ENCODE results near the gene NDST4. TPM values are rescaled to one million over a fixed set of nuclear protein-coding genes. Genes with fewer than 3 reads are reported as not detected.
"Not testable (repeated sequence)": the region's sequence is repeated elsewhere in the genome, so short reads cannot be mapped to it uniquely, and the experiment has no call there.

The NDST4 gene
- total and polyA plus RNA-seq, 12 donors = 0.07 TPM; not detected in 11

- H3K27ac ChIP-seq = no peak overlapping the region
- 69 to 74% methylated on average over 4 of the region's 4 CpGs for WGBS, 2 donors
These were observed 127.3 kb downstream of the NDST4 start for GRCh38 chr4:114986133-114986532.

GRCh38 chr4:114980932-114981708, 132.3 kb downstream of the NDST4 start:
- no peak for ATAC-seq
- Histone ChIP-seq H3K36me3 (no peaks in the 10 kb centered on the region), H3K4me1 (no peaks in the 10 kb centered on the region), H3K27ac (no peak overlapping the region), H3K9me3 (peaks cover 0 to 8% (median 0%) of the 10 kb centered on the region in 11 donors), H3K27me3 (no peaks in the 10 kb centered on the region), H3K4me3 (no peak overlapping the region)
- intact Hi-C loops (cut with DNase I) = no loop called here
- DNase-seq = no peak
- 81% methylated on average over 5 of the region's 5 CpGs for WGBS, 2 donors
- no peak for TF ChIP-seq CTCF (IDR thresholded peaks at IDR 0.05)

More at GRCh38 chr4:114986133-114986532, 127.3 kb downstream of the NDST4 start:
- H3K4me3 ChIP-seq = no peak overlapping the region
- no peaks in the 10 kb centered on the region for H3K36me3 ChIP-seq
- no peak for TF ChIP-seq CTCF (IDR thresholded peaks at IDR 0.05)
- no peaks in the 10 kb centered on the region for H3K27me3 ChIP-seq
- H3K4me1 ChIP-seq = no peaks in the 10 kb centered on the region
- DNase-seq (no peak), ATAC-seq (no peak)
- intact Hi-C loops (cut with DNase I) = no loop called here
- peaks cover 0 to 8% (median 0%) of the 10 kb centered on the region in 11 donors for H3K9me3 ChIP-seq

- DNase-seq; intact Hi-C loops (cut with DNase I); H3K4me3 ChIP-seq; ATAC-seq; H3K9me3 ChIP-seq; H3K36me3 ChIP-seq; H3K27ac ChIP-seq; H3K27me3 ChIP-seq; H3K4me1 ChIP-seq: not testable (repeated sequence)
- 91 to 92% methylated on average over 7 of the region's 7 CpGs for WGBS, 2 donors
These were observed 133.0 kb downstream of the NDST4 start for GRCh38 chr4:114980399-114980798.

- Histone ChIP-seq H3K27ac (no peak overlapping the region), H3K9me3 (peaks cover 0 to 3% (median 0%) of the 10 kb centered on the region in 11 donors), H3K4me3 (no peak overlapping the region), H3K36me3 (no peaks in the 10 kb centered on the region), H3K4me1 (no peaks in the 10 kb centered on the region), H3K27me3 (no peaks in the 10 kb centered on the region)
- TF ChIP-seq CTCF (IDR thresholded peaks at IDR 0.05) = no peak
- no peak for ATAC-seq
- 92% methylated on average over 1 of the region's 1 CpG for WGBS, 2 donors
- DNase-seq = no peak
- intact Hi-C loops (cut with DNase I) = no loop called here
These were observed 136.5 kb downstream of the NDST4 start for GRCh38 chr4:114976901-114977300.

- Histone ChIP-seq H3K27ac (no peak overlapping the region), H3K27me3 (no peaks in the 10 kb centered on the region), H3K4me1 (no peaks in the 10 kb centered on the region), H3K36me3 (no peaks in the 10 kb centered on the region), H3K9me3 (peaks cover 0 to 4% (median 0%) of the 10 kb centered on the region in 11 donors), H3K4me3 (no peak overlapping the region)
- intact Hi-C loops (cut with DNase I) = no loop called here
- DNase-seq (no peak), ATAC-seq (no peak)
- no peak for TF ChIP-seq CTCF (IDR thresholded peaks at IDR 0.05)
These were observed 149.4 kb downstream of the NDST4 start for GRCh38 chr4:114964026-114964425.
